Measurements from ENCODE around the gene MALAT1.

The MALAT1 gene

DNA sequence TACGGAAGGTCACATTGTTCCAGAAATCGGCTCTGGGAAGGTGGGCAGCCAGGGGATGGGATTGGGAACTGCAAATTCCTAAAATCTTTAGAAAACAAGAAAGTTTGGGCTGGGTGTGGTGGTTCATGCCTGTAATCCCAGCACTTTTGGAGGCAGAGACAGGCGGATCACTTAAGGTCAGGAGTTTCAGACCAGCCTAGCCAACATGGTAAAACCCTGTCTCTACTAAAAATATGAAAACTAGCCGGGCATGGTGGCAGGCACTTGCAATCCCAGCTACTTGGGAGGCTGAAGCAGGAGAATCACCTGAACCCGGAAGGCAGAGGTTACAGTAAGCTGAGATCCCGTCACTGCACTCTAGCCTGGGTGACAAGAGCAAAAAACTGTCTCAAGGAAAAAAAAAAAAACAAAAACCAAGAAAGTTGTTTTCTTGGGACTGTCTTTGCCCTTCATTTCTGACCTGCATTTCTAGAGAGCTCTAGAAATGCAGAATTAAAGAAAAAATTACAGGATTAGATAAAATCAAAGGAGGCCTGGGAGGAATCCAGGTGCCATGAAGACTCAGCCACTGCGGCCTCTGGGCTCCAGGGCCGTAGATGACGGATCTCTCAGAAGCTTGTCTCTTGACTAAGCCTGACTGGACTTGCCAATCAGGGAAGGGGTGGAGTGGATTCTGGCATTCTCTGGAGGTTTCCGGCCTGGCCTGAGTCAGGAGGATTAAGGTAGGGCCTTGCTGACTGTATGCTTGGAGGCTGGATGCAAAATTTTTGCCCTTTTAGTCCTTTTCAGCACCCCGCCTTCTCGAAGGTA lies 5.3 kb upstream of the MALAT1 start:
- Histone ChIP-seq H3K27me3 (no peaks in the 10 kb centered on the region), H3K4me3 (ENCODE audit: low read depth in 1 of 2, low read length in 1 of 2) (peak overlapping the region; percentile 48 to 52), H3K27ac (peak overlapping the region; percentile 98), H3K4me1 (ENCODE audit: control insufficient read depth in 1 of 2, insufficient read depth in 1 of 2, low read depth in 1 of 2, low read length in 1 of 2) (peaks cover 69 to 75% of the 10 kb centered on the region in 2 experiments), H3K9me3 (no peaks in the 10 kb centered on the region), H3K36me3 (no peaks in the 10 kb centered on the region)
- TF ChIP-seq, protein P1, sequence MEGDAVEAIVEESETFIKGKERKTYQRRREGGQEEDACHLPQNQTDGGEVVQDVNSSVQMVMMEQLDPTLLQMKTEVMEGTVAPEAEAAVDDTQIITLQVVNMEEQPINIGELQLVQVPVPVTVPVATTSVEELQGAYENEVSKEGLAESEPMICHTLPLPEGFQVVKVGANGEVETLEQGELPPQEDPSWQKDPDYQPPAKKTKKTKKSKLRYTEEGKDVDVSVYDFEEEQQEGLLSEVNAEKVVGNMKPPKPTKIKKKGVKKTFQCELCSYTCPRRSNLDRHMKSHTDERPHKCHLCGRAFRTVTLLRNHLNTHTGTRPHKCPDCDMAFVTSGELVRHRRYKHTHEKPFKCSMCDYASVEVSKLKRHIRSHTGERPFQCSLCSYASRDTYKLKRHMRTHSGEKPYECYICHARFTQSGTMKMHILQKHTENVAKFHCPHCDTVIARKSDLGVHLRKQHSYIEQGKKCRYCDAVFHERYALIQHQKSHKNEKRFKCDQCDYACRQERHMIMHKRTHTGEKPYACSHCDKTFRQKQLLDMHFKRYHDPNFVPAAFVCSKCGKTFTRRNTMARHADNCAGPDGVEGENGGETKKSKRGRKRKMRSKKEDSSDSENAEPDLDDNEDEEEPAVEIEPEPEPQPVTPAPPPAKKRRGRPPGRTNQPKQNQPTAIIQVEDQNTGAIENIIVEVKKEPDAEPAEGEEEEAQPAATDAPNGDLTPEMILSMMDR (IDR thresholded peaks at IDR 0.05): no peak

DNA sequence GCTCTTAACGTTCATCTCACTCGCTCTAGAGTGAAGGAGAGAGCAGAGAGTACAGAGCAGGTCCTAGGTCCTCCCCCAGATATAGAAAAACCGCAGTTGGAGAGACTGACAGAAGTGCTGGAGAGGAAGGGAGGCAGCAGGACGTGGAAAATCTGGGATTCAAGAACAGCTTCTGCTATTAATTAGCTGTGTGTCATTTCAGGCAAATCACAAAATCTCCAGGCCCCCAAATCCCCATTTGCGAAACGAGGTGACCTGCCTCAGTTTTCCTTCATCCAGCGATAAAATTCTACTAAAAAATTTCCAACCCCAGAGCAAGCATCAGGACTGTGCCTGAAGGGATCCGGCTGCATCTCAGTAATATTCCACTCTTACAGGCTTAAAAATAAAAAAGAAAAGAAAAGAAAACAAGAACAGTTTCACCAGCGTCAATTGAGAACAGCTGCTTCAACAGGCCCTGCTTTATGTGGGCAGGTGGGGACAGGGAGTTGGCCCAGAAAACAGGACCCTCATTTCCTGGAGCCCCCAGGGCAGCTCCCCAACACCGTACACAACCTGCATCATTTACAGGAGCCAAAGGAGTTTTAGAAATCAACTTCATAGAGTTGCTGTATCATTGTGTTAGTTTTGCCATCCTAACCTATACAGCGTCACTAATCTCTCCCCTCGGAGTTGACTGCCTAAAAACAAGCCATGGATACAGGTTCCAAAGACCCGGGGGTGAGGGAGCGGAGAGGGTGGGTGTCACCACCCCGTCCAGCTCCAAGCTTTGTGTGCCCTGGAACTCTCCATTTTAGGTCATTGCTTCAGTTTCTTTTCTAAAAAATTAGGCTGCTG lies 2.3 kb upstream of the MALAT1 start:
- Histone ChIP-seq H3K4me3 (ENCODE audit: low read depth in 1 of 2, low read length in 1 of 2) (peak overlapping the region; percentile 93 to 96), H3K27ac (peak overlapping the region; percentile 99)

DNA sequence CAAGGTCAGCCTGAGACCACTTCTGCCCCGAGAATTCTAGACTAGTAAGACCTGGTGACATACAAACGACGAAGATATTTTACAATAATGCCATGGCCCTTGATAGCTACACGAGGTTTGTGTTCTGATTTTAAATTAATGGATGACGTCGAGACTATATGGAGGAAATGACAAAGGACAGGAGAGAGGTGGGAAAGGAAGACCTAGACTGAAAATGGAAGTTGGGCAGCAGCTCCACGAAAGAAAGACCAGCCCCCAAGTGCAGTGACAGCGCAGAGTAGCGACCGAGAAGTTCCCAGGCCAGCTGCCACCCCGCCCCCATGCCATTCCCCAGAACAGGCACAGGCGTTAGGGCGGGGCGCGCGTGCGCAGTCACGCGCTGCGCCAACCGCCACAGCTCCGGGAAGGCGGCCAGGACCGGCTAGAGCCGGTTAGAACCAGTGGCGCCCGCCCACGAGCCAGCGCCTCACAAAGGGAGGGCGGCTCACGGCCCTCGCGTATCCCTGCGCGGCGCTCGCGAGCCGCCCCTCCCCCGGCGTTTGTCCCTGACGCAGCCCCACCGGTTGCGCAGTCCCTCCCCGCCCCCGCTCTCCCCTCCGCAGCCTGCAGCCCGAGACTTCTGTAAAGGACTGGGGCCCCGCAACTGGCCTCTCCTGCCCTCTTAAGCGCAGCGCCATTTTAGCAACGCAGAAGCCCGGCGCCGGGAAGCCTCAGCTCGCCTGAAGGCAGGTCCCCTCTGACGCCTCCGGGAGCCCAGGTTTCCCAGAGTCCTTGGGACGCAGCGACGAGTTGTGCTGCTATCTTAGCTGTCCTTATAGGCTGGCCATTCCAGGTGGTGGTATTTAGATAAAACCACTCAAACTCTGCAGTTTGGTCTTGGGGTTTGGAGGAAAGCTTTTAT lies 1.5 kb upstream of the MALAT1 start:
- H3K4me1 ChIP-seq (ENCODE audit: control insufficient read depth in 1 of 2, insufficient read depth in 1 of 2, low read depth in 1 of 2, low read length in 1 of 2): peaks cover 47% of the 10 kb centered on the region in 2 experiments

More for the DNA sequence above, 2.3 kb upstream of the MALAT1 start:
- peaks cover 4% of the 10 kb centered on the region for H3K36me3 ChIP-seq
- TF ChIP-seq, protein P1 (IDR thresholded peaks at IDR 0.05): no peak
- peaks cover 55 to 56% of the 10 kb centered on the region in 2 experiments for H3K4me1 ChIP-seq (ENCODE audit: control insufficient read depth in 1 of 2, insufficient read depth in 1 of 2, low read depth in 1 of 2, low read length in 1 of 2)
- no peaks in the 10 kb centered on the region for H3K27me3 ChIP-seq
- H3K9me3 ChIP-seq: no peaks in the 10 kb centered on the region

DNA sequence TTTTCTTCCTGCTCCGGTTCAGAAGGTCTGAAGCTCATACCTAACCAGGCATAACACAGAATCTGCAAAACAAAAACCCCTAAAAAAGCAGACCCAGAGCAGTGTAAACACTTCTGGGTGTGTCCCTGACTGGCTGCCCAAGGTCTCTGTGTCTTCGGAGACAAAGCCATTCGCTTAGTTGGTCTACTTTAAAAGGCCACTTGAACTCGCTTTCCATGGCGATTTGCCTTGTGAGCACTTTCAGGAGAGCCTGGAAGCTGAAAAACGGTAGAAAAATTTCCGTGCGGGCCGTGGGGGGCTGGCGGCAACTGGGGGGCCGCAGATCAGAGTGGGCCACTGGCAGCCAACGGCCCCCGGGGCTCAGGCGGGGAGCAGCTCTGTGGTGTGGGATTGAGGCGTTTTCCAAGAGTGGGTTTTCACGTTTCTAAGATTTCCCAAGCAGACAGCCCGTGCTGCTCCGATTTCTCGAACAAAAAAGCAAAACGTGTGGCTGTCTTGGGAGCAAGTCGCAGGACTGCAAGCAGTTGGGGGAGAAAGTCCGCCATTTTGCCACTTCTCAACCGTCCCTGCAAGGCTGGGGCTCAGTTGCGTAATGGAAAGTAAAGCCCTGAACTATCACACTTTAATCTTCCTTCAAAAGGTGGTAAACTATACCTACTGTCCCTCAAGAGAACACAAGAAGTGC lies 661 bp upstream of the MALAT1 start:
- peaks cover 39 to 45% of the 10 kb centered on the region in 2 experiments for H3K4me1 ChIP-seq (ENCODE audit: control insufficient read depth in 1 of 2, insufficient read depth in 1 of 2, low read depth in 1 of 2, low read length in 1 of 2)
- TF ChIP-seq, protein P1 (IDR thresholded peaks at IDR 0.05): peak; percentile 7

More for the DNA sequence above, 1.5 kb upstream of the MALAT1 start:
- TF ChIP-seq, protein P1 (IDR thresholded peaks at IDR 0.05): peak; percentile 64
- Histone ChIP-seq H3K4me3 (ENCODE audit: low read depth in 1 of 2, low read length in 1 of 2) (peak overlapping the region; percentile 93 to 96), H3K9me3 (no peaks in the 10 kb centered on the region), H3K36me3 (peaks cover 13% of the 10 kb centered on the region), H3K27me3 (no peaks in the 10 kb centered on the region), H3K27ac (peak overlapping the region; percentile 99)

DNA sequence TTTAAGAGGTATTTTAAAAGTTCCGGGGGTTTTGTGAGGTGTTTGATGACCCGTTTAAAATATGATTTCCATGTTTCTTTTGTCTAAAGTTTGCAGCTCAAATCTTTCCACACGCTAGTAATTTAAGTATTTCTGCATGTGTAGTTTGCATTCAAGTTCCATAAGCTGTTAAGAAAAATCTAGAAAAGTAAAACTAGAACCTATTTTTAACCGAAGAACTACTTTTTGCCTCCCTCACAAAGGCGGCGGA lies 193 bp upstream of the MALAT1 start:
- H3K4me1 ChIP-seq (ENCODE audit: control insufficient read depth in 1 of 2, insufficient read depth in 1 of 2, low read depth in 1 of 2, low read length in 1 of 2): peaks cover 39 to 45% of the 10 kb centered on the region in 2 experiments
- TF ChIP-seq, protein P1 (IDR thresholded peaks at IDR 0.05): no peak
- H3K27ac ChIP-seq: peak overlapping the region; percentile 99
- no peaks in the 10 kb centered on the region for H3K27me3 ChIP-seq
- H3K4me3 ChIP-seq (ENCODE audit: low read depth in 1 of 2, low read length in 1 of 2): peak overlapping the region; percentile 93 to 96
- peaks cover 25% of the 10 kb centered on the region for H3K36me3 ChIP-seq
- no peaks in the 10 kb centered on the region for H3K9me3 ChIP-seq

More for the DNA sequence above, 661 bp upstream of the MALAT1 start:
- peak overlapping the region; percentile 99 for H3K27ac ChIP-seq
- no peaks in the 10 kb centered on the region for H3K9me3 ChIP-seq
- no peaks in the 10 kb centered on the region for H3K27me3 ChIP-seq
- H3K36me3 ChIP-seq: peaks cover 21% of the 10 kb centered on the region
- H3K4me3 ChIP-seq (ENCODE audit: low read depth in 1 of 2, low read length in 1 of 2): peak overlapping the region; percentile 93 to 96

Measured in neutrophil (primary cell).